Urinary bladder (tissue), 4 donors: ENCODE data around the gene IFNL3. TPM values are rescaled to one million over a fixed set of nuclear protein-coding genes. Genes with fewer than 3 reads are reported as not detected.
"Not testable (repeated sequence)": the region's sequence is repeated elsewhere in the genome, so short reads cannot be mapped to it uniquely, and the experiment has no call there.

Experiments
- DNase-seq: peaks from one replicate; pipeline ENCODE4 v3.0.0-alpha.2; 2015; ENCODE audit errors: extremely low spot score
- H3K27ac ChIP-seq: one replicate; pipeline ENCODE4 v1.5.1; 2013; ENCODE audit warnings: low read depth, mild to moderate bottlenecking, moderate library complexity
- H3K36me3 ChIP-seq: one replicate; pipeline ENCODE4 v1.6.1; 2013; ENCODE audit warnings: mild to moderate bottlenecking, moderate library complexity; ENCODE audit not compliant: insufficient read depth
- H3K4me1 ChIP-seq: one replicate; pipeline ENCODE4 v1.6.1; 2013; ENCODE audit warnings: mild to moderate bottlenecking, moderate library complexity; ENCODE audit not compliant: insufficient read depth
- H3K4me3 ChIP-seq: one replicate; pipeline ENCODE4 v1.5.1; 2013; ENCODE audit warnings: low read depth, low read length
- WGBS: extraction: QIAGEN DNeasy Blood & Tissue Kit; methylation state at CpG from one replicate; pipeline ENCODE4 v1.1.7; 2013; 5-methylcytosine and 5-hydroxymethylcytosine counted together
- polyA plus RNA-seq: library from polyadenylated mRNA; stranded (reverse); fragments of 200-250 nt; gene quantifications from one replicate; pipeline ENCODE4 v1.2.3, GENCODE V29; 2013
- total RNA-seq: library from RNA; depleted of rRNA; stranded (reverse); fragments of >200 nt; gene quantifications from one replicate; pipeline ENCODE4 v1.2.3, GENCODE V29; 2014
- donor health status: healthy with polysubstance abuse.
- donor health status: healthy.

Gene IFNL3
- total and polyA plus RNA-seq, 2 donors = not detected

- no peak overlapping the region for H3K27ac ChIP-seq
- WGBS = 17% methylated on average over 42 of the region's 42 CpGs
- no peaks in the 10 kb centered on the region for H3K36me3 ChIP-seq
- no peak overlapping the region for H3K4me3 ChIP-seq
- H3K4me1 ChIP-seq = no peaks in the 10 kb centered on the region
- DNase-seq = no peak
These were observed 2.3 kb upstream of the IFNL3 start for GRCh38 chr19:39246951-39247669.

- H3K27ac ChIP-seq, H3K4me3 ChIP-seq, H3K36me3 ChIP-seq, DNase-seq, H3K4me1 ChIP-seq: not testable (repeated sequence)
- no CpG with 5 or more reads among the region's 1 CpG for WGBS
These were observed 360 bp upstream of the IFNL3 start for GRCh38 chr19:39245166-39245565.

GRCh38 chr19:39243741-39244140 is 1.1 kb downstream of the IFNL3 start:
- DNase-seq = not testable (repeated sequence)
- 78% methylated on average over 13 of the region's 13 CpGs for WGBS

GRCh38 chr19:39240421-39240820 is 4.4 kb downstream of the IFNL3 start:
- DNase-seq = no peak
- H3K27ac ChIP-seq = no peak overlapping the region
- H3K4me3 ChIP-seq = no peak overlapping the region
- no peaks in the 10 kb centered on the region for H3K4me1 ChIP-seq
- no peaks in the 10 kb centered on the region for H3K36me3 ChIP-seq
- WGBS = 90% methylated on average over 7 of the region's 7 CpGs

More at GRCh38 chr19:39243741-39244140, 1.1 kb downstream of the IFNL3 start:
- H3K36me3 ChIP-seq, H3K4me1 ChIP-seq, H3K4me3 ChIP-seq, H3K27ac ChIP-seq: not testable (repeated sequence)

- Histone ChIP-seq H3K4me1 (no peaks in the 10 kb centered on the region), H3K36me3 (no peaks in the 10 kb centered on the region), H3K27ac (no peak overlapping the region), H3K4me3 (no peak overlapping the region)
- DNase-seq = no peak
- 87% methylated on average over 6 of the region's 6 CpGs for WGBS
These were observed 5.9 kb downstream of the IFNL3 start for GRCh38 chr19:39238944-39239343.

- Histone ChIP-seq H3K27ac (no peak overlapping the region), H3K4me3 (no peak overlapping the region), H3K4me1 (no peaks in the 10 kb centered on the region), H3K36me3 (no peaks in the 10 kb centered on the region)
- DNase-seq = no peak
- 78% methylated on average over 6 of the region's 6 CpGs for WGBS
These were observed 6.6 kb downstream of the IFNL3 start for GRCh38 chr19:39238209-39238608.

GRCh38 chr19:39237200-39238184 is 7.3 kb downstream of the IFNL3 start:
- no peak overlapping the region for H3K27ac ChIP-seq
- H3K4me3 ChIP-seq = no peak overlapping the region
- H3K4me1 ChIP-seq = no peaks in the 10 kb centered on the region
- WGBS = 38% methylated on average over 22 of the region's 22 CpGs
- no peak for DNase-seq
- H3K36me3 ChIP-seq = no peaks in the 10 kb centered on the region

- DNase-seq = no peak
- Histone ChIP-seq H3K27ac (no peak overlapping the region), H3K36me3 (no peaks in the 10 kb centered on the region), H3K4me1 (no peaks in the 10 kb centered on the region), H3K4me3 (no peak overlapping the region)
- WGBS = 69% methylated on average over 12 of the region's 12 CpGs
These were observed 8.3 kb downstream of the IFNL3 start for GRCh38 chr19:39236527-39236926.

GRCh38 chr19:39232708-39233107 is 12.1 kb downstream of the IFNL3 start:
- H3K36me3 ChIP-seq = no peaks in the 10 kb centered on the region
- H3K27ac ChIP-seq = no peak overlapping the region
- no peak for DNase-seq
- 82% methylated on average over 5 of the region's 5 CpGs for WGBS
- no peaks in the 10 kb centered on the region for H3K4me1 ChIP-seq
- no peak overlapping the region for H3K4me3 ChIP-seq

GRCh38 chr19:39230096-39230764 is 14.6 kb downstream of the IFNL3 start:
- DNase-seq = no peak
- Histone ChIP-seq H3K4me3 (no peak overlapping the region), H3K27ac (no peak overlapping the region), H3K4me1 (no peaks in the 10 kb centered on the region), H3K36me3 (no peaks in the 10 kb centered on the region)
- 74% methylated on average over 2 of the region's 2 CpGs for WGBS

- WGBS = 23% methylated on average over 3 of the region's 3 CpGs
- H3K4me3 ChIP-seq = no peak overlapping the region
- DNase-seq = no peak
- no peaks in the 10 kb centered on the region for H3K4me1 ChIP-seq
- no peaks in the 10 kb centered on the region for H3K36me3 ChIP-seq
- no peak overlapping the region for H3K27ac ChIP-seq
These were observed 19.9 kb downstream of the IFNL3 start for GRCh38 chr19:39224910-39225309.

- no peaks in the 10 kb centered on the region for H3K36me3 ChIP-seq
- H3K27ac ChIP-seq = no peak overlapping the region
- no peak for DNase-seq
- 21% methylated on average over 4 of the region's 4 CpGs for WGBS
- no peak overlapping the region for H3K4me3 ChIP-seq
- no peaks in the 10 kb centered on the region for H3K4me1 ChIP-seq
These were observed 21.0 kb downstream of the IFNL3 start for GRCh38 chr19:39223703-39224279.

GRCh38 chr19:39219108-39219507 is 25.7 kb downstream of the IFNL3 start:
- H3K4me3 ChIP-seq, H3K27ac ChIP-seq, H3K36me3 ChIP-seq, DNase-seq, H3K4me1 ChIP-seq: not testable (repeated sequence)
- 68% methylated on average over 10 of the region's 10 CpGs for WGBS
